Measurements from ENCODE around the gene KCNJ10.

Gene KCNJ10

GRCh38 chr1:160082926-160083325 is 13.0 kb upstream of the KCNJ10 start:
- no peak for DNase-seq

GRCh38 chr1:160082487-160082886 is 12.5 kb upstream of the KCNJ10 start:
- DNase-seq: no peak

GRCh38 chr1:160081261-160081936 is 11.4 kb upstream of the KCNJ10 start, which contains the start of gene KCNJ9:
Gene KCNJ9 (plus strand): TSS chr1:160081538. CDS start chr1:160084031, 2,493 bp downstream.
- DNase-seq: no peak

GRCh38 chr1:160080381-160081100 is 10.6 kb upstream of the KCNJ10 start:
- no peak for DNase-seq

- DNase-seq: no peak
These were observed 9.5 kb upstream of the KCNJ10 start for GRCh38 chr1:160079448-160079847.

- peak; percentile 64 for DNase-seq
These were observed 8.7 kb upstream of the KCNJ10 start for GRCh38 chr1:160078512-160079195.

GRCh38 chr1:160077486-160077885 is 7.5 kb upstream of the KCNJ10 start:
- no peak for DNase-seq

GRCh38 chr1:160076295-160076694 is 6.3 kb upstream of the KCNJ10 start:
- DNase-seq: no peak

GRCh38 chr1:160075836-160076235 is 5.9 kb upstream of the KCNJ10 start:
- no peak for DNase-seq

GRCh38 chr1:160074865-160075264 is 4.9 kb upstream of the KCNJ10 start:
- no peak for DNase-seq

- DNase-seq: no peak
These were observed 1.3 kb upstream of the KCNJ10 start for GRCh38 chr1:160071289-160071688.

- DNase-seq: peak; percentile 68
These were observed 543 bp upstream of the KCNJ10 start for GRCh38 chr1:160070243-160071163.

- DNase-seq: no peak
These were observed 1.7 kb downstream of the KCNJ10 start for GRCh38 chr1:160068225-160068624.

- DNase-seq: no peak
These were observed 2.9 kb downstream of the KCNJ10 start for GRCh38 chr1:160066829-160067745.

GRCh38 chr1:160064746-160065145 is 5.2 kb downstream of the KCNJ10 start:
- no peak for DNase-seq

- no peak for DNase-seq
These were observed 5.8 kb downstream of the KCNJ10 start for GRCh38 chr1:160064164-160064563.

- no peak for DNase-seq
These were observed 6.8 kb downstream of the KCNJ10 start for GRCh38 chr1:160063176-160063575.

GRCh38 chr1:160062230-160062532 is 7.8 kb downstream of the KCNJ10 start:
- DNase-seq: no peak

GRCh38 chr1:160061369-160062229 is 8.4 kb downstream of the KCNJ10 start:
- no peak for DNase-seq

GRCh38 chr1:160058087-160058486 is 11.9 kb downstream of the KCNJ10 start:
- no peak for DNase-seq

- no peak for DNase-seq
These were observed 13.3 kb downstream of the KCNJ10 start for GRCh38 chr1:160056648-160057169.

Data from CD4-positive, alpha-beta T cell treated with Interleukin-10 for 1 hour (primary cell).